NCI-H128 (cell line): ENCODE results near the gene FAM216B.
"Not testable (repeated sequence)": the region's sequence is repeated elsewhere in the genome, so short reads cannot be mapped to it uniquely, and the experiment has no call there.

Experiments
- DNase-seq: peaks from one replicate; lab custom pipeline; 2025; ENCODE audit not compliant: unreplicated experiment; lab: John Stamatoyannopoulos, UW

The FAM216B gene

DNA sequence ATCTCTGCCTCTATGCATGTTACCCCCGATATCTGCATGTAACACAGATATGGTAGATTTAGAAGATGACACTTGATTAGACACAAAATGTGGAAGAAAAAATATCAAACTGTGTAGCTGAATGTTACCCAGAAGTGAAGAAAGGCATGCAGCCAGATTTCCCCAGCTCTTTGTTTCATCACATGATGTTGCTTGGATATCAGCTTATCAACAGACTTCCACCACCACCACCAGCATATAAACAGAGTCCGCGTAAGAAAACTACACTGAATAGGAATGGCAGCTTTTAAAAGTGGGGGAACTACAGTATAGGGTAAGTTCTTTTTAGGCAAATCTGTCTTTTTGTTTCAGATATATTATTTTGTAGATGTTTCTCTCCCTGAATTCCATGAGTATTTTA is at the start of gene FAM216B:
TSS of gene FAM216B (plus strand) at position 233 of the 400 bp plus-strand sequence. CDS start 2,484 bp downstream, outside the sequence.
- no peak for DNase-seq

DNA sequence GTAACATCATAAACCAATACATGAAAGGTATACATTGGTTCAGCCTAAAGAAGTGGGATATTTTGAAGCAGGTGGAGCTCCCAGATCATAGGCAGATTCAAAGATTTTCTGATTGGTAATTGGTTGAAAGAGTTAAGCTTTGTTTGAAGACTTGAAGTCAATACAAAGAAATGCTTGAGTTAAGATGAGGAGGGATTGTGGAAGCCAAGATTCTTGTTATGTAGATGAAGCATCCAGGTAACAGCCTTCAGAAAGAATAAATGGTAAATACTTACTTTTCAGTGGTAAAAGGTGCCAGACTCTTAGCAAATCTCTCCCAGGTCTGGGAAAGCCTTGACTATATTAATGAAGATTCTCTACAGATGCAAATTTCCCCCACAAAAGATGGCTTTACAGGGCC is 49.3 kb upstream of the FAM216B start:
- DNase-seq, result no peak

DNA sequence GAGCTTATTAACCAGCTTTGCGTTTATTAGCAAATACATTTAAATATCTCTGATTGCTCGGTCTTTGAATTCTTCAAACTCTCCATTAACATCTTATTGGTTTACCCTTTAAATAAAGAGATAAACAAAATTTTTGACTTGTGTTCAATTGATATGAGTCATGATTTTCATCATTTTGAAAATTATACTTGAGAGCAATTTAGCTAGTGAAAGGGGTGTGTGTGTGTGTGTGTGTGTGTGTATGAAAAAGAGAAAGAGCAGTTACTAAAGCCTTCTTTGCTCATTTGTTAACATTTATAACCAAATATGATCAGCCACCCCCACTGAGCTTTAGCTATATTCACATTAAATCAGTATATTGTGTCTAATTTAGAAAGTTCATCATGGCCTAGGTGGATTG is 48.3 kb upstream of the FAM216B start:
- DNase-seq, result no peak

DNA sequence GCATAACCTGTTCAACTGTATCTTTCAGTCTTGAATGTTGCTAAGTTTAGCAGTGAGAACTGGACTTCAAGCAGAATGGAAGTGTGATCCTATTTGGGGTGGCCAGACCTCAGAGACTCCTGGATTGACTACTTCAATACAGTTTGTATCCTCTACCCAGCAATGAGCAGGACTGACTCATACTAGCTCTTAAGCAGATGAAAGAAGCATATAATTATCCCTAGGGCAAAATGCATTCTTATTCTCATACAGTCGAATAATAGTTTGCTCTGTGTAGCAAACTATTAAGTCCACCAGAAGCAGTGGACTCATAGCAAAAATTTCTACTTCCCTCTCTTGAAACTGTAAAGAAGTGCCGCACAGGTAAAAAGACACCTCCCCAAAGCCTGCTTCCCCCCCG is 46.4 kb upstream of the FAM216B start:
- DNase-seq, result no peak

DNA sequence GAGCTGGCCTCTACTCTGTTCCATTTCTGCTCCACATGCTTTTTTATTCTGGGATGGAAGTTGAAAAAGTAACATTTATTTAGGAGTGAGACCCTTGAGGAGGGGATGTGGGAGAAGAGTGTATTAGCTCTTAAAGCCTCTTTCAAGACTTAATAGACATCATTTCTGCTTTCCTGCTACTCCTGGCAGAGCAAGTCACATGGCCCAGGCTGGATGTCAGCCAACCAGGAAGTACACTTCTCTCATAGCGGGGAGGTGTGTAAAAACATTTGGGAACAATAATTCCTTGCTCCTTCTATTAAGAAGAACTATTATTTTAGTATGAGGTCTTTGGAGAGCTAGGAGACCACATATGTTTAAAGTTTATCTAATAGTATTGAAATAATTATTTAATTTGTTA is 40.6 kb upstream of the FAM216B start:
- DNase-seq, result no peak

DNA sequence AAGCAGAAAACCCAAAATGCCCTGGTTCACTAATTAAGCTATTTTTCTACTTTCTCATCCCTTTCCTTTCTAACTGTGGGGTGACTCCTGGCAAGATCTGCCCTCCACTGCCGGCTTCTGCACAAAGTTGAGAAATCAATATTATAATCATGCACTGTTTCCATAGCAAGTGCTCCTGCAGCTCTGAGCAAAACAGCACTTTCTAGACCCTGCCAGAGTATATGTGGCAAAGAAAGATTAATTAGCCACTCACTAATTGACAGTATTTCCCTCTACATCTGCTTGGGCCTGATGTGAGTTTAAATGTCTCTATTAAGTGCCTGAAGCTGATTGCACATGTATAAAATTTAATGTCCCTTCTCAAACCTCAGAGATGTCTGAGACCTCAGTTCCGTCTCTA is 39.5 kb upstream of the FAM216B start:
- DNase-seq, result no peak

DNA sequence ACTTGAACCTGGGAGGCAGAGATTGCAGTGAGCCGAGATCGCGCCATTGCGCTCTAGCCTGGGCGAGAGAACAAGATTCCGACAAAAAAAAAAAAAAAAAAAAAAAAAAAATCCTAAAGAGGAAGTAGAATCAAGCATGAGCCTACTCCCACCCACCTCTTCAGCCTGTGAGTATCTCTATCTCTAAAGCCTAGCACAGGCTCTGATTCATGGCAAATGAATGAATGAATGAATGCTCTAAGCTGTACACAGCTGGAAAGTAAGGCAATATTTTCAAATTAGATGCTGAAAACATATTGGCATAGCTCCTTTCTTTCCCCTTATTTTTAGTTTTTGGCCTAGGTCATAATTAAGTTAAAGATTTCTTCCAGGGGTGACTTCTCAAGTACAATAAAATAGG is 35.7 kb upstream of the FAM216B start:
- no peak for DNase-seq

DNA sequence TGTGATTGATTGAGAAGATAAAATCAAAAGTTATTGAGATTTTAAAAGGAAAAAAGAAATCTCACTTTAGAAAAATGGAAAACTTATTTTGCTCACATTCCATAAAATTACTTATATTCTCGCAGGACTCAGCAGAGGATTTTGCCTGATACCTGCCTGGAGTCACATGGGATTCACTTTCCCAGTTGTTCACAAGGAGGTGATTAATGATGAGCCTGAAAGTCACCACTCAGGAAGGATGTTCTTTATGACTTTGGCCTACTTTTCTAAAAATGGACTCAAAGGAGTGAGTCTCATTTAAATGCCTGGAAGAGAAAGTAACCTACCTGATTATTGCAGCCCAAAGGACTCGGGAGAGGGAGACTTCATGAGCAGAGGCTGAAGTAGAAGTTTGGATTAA is 34.5 kb upstream of the FAM216B start:
- DNase-seq, result no peak

DNA sequence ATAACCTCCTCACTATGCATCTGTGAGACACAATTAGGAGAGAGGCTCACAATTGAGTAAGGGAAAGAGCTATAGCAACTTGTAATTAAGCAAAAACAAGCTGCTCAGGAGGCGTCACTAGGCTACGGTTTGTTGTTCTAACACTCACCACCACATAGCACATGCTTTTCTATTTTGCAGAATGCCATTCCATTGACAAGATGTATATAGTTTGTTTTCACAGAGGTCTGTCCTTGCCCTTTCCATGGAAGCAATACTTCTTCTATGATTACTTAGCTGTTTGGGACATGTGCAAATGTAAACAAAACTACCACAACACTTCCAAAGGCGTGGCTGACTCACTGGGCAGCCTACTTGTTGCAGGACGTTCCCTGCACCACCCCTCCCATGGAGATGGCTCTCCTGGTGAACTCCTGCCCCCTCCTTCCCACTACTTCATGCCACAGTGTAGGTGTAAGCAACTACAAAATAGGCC is 33.9 kb upstream of the FAM216B start:
- DNase-seq, result no peak

DNA sequence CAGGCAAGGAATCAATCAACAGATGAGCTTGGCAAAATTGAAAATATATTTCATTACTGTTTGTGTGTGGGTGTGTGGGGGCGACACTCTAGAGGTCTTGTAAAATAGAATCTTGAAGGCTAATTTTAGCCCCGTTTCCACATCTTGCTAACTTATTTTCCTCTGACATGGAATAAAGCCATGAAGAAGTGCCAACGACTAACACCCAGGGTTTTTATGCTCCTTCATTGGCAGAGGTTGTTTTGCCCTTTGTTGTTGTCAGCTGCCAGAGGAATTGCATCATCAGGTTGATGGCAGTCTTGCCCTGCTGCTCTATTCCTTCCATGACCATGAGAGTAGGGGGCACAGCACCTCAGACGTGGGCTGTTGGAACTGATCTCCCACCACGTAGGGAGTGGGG is 30.6 kb upstream of the FAM216B start:
- DNase-seq, result no peak

DNA sequence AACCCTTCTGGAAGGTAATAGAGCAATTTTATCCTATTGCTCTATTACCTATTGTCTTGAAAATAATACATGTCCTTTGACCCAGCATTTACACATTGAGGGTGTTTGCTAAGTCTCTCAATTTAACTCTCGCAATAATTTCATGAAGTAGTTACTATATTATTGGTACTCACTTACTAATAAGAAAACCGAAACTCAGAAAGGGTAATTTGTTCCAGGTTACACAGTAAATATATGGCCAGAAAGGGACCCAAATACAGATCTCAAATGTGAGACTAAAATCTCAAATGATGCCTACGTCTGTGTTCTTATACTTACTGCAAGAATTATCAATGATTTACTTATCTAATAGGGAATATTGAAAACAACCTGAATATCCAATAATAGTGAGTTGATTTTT is 29.7 kb upstream of the FAM216B start:
- DNase-seq, result no peak

DNA sequence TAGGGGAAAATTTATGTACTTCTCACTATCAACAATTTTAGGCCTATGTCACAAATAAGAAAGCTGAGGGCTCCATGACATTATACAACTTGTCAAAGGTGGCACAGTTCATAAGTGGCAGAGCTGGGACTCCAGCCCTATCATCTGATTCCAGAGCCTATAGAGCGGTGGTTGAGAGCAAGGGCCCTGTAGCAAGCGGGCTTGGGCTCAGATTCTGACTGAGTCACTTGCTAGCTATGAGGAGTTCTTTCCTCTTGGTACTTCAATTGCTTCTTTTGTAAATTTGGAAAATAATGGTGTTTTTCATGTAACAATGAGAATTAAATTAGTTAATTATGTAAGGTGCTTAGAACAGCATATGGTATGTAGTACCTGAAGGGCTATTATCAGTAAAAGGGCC is 28.7 kb upstream of the FAM216B start:
- no peak for DNase-seq

DNA sequence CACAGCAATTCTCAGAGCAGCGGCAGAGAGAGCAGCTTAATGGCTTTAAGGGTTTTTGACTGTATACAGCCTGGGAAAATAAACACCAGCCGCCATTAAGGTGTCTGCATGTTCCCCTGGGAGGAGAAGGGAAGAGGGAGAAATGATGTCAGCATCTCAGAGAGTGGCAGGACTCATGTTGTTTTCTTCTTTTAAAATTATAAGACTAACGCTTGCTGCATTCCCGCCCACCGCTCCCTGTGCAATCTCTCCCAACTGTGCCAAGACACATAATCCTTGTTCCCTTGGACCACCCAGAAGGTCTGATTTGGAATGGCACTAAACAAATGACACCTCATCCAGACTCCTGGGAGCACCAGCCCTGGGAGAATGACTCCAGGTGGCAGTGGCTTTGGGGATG is 27.7 kb upstream of the FAM216B start:
- no peak for DNase-seq

DNA sequence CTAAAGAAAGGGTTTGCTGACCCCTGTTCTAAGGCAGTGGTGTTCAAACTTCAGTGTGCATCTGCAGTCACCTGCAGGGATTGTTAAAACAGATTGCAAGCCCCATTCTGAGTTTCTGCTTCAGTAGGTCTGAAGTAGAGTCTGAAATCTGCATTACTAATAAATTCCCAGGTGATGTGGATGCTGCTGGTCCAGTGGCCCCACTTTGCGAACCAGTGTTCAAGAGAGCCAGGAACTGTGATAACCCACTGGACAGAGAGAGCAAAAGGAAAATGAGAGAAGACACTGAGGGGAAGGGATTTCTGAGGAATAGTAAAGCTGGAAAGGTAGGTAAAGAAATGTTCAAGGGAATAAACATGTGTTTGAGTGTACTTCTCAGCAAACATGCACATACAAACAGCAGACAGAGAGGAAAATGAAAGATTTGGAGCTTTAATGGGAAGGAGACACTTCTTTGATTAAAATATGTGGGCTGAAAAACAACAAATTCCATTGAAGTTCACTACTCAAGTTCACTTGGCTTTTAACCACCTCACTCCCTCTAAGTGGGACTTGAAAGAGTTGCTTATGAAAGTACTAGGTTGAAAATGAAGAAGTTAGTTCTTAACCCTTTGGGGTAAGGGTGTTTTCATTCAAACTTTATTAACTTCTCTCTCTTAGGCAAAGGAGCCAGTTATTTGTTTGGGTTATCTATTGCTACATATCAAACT is 26.4 kb upstream of the FAM216B start:
- DNase-seq, result no peak

DNA sequence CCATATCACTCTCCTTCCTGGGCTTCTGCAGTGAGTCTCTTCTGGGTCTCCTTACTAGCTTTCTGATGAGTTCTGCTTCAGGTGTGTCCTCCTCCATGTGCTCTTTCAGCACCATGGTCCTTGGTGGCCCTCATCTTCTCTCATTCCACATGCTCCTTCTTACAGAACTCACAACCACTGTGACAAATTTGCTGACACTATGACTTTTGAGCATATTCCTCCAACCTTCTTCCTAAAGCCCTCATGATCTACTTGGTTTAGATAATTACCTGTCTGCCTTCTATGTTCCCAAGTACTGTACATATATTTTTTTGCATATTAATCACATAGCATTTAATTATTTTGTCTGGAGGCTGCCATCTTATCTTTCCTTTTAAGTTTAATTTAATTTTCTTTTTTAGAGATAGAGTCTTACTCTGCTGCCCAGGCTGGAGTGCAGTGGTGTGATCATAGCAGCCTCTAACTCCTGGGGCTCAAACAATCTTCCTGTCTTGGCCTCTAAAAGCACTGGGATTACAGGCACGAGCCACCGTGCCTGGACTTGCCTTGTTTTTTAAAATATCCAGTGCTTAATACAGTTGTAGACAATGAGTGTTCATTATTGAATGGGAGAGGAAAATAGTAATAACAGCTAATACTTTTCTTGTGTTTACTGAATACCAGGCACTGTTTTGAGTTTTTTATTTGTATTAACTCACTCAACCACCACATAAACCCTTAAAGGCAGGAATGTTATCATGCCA is 23.5 kb upstream of the FAM216B start:
- DNase-seq, result no peak

DNA sequence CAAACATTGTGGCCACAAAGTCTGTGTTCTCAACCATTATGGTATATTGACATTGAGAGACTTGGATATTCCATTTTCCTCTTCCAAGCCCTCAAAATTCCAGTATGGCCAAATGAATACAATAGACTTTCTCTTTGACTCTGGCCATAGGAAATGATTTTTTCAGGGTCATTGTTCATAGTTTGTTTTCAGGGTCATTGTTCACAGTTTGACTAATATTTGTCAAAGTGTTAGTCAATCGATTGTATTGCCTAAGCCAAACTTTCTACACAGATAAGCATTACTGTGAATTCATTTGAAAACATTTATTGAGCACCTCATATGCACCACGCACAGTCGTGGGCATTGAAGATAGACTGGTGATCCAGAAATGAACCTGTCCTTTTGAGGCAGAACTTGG is 22.9 kb upstream of the FAM216B start:
- no peak for DNase-seq

DNA sequence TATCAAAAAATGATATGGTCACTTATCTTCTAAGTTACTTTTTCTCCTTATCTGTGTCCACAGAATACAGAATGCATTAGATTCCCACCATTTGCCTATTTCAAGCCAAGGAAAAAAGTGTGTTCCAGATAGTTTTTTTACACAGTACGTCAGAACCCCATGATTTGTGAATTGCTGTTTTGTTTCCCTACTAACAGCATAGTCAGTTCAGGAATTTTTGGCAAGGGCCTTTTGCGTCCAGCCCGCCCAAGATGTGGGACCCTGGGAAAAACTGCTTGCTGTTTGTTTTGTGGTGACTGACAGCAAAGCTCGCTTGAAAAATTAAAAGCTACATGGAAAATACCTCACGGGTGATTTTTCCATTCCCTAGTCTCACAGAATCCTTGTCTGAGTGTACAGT is 20.4 kb upstream of the FAM216B start:
- DNase-seq, result no peak

DNA sequence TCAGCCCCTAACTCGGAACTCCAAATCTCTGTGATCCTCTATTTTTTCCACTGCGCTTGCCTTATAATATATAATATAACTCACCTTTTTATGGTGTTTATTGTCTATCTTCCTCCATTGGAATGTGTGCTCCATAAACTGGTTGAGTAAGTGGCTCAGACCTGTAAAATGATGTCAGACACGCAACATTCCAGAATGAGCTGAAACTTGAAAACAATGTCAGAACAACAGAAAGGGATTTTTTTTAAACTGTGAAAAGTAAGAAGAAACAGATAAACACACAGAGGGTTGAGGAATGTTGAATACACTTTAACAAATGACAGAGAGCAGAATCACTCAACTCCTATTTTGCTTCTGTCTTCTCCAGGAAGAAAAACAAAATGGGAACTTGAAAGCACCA is 19.1 kb upstream of the FAM216B start:
- no peak for DNase-seq

DNA sequence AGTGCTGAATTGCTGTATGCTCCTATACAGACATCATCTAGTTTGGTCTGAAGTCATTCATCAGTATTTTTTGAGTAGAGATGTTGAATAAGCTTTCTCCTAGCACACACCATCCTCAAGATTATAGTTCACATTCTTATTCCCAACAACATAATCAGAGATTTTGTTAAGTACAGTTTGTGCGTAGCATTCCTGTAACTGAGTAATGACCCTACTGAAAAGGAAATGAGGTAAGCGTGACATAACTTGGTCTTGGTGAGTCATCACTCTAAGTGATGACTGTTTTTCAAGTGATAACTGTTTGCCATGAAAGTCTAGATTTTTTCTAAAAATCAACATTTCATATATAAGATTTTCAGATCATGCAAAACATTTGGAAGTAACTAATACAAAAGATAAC is 18.5 kb upstream of the FAM216B start:
- no peak for DNase-seq

DNA sequence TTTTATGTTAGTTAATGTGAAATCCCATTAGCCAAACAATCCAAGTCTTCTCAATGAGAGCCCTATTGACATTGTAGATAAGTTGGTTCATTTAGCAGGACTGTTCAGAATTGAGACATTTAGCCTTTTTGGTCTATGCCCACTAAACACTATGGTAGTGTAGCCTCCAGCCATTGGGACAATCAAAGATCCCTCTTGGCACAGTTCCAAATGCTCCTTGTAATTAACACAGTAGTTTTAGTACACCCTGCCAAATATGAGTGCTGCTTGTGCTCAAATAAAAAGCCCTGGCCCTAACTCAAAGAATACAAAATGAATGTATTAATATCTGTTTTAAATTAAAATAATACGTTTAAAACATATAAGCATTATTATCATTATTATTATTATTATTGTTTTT is 15.4 kb upstream of the FAM216B start:
- DNase-seq, result no peak

DNA sequence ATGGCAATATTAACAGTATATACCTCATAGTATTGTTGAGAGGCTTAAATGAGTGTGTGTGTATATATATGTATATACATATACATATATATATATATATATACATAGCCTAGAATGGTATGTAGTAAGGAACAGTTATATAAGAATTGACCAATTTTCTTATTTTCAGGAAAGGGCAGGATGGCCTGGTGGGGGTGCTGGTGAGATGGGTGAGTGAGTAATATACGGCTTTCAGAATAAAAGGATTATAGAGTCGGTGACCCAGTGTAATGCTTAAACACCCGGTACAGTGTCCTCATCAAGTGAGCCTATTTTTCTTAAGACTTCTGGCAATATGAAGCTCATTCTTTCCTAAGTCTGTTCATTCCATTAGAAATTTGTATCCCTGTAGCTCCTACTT is 11.7 kb upstream of the FAM216B start:
- no peak for DNase-seq

DNA sequence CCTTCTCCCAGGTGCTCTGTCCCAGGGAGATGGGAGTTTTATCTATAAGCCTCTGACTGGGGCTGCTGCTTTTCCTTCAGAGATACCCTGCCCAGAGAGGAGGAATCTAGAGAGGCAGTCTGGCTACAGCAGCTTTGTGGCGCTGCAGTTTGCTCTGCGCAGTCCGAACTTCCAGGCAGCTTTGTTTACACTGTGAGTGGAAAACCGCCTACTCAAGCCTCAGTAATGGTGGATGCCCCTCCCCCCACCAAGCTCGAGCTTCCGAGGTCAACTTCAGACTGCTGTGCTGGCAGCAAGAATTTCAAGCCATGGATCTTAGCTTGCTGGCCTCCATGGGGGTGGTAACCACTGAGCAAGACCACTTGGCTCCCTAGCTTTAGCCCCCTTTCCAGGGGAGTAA is 4.8 kb upstream of the FAM216B start:
- DNase-seq, result not testable (repeated sequence)

DNA sequence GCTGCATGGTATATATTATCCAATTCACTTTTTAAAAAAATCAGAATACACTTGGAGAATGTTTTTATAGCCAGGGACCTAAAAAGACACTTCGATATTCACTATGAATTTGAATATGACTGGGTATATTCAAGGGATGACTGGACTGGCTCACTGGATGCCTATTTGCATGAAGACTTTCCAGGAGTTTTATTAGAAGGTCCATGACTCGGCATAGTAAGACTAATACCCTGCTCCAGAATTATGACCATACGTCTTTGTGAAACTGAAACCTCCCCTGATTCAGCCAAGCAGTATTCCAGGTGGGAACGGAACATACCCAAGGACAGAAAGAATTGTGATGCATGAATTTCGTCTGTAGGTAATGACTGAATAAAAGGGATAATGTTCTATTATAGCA is 3.9 kb upstream of the FAM216B start:
- no peak for DNase-seq
